ENCODE results near the gene MME. TPM values are rescaled to one million over a fixed set of nuclear protein-coding genes. Genes with fewer than 3 reads are reported as not detected.

MME gene
- total RNA-seq, 2 donors from 2014 or later, result 0.96 to 2.8 TPM

DNA sequence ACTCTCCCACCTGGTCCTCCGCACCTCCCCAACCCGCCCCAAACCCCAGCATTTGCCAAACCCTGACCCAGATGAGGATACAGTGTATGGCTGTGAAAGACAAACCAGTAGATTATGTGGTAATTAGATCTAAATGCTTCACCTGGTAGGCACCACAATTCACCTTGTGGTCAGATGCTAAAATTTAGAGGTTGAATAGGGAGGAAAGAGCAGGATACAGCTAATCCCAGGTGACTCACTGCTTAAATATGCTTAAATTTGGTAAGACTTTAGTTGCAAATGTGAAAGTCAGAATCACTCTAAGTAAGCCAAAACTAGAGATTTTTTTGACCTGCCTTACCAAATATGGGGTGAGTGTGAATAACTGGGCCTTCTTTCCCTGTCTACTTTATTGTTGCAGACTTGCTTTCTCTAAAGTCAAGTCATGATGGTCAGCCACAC is 105.5 kb downstream of the MME start:
- no peaks in the 10 kb centered on the region for H3K27me3 ChIP-seq
- TF ChIP-seq, protein P1, sequence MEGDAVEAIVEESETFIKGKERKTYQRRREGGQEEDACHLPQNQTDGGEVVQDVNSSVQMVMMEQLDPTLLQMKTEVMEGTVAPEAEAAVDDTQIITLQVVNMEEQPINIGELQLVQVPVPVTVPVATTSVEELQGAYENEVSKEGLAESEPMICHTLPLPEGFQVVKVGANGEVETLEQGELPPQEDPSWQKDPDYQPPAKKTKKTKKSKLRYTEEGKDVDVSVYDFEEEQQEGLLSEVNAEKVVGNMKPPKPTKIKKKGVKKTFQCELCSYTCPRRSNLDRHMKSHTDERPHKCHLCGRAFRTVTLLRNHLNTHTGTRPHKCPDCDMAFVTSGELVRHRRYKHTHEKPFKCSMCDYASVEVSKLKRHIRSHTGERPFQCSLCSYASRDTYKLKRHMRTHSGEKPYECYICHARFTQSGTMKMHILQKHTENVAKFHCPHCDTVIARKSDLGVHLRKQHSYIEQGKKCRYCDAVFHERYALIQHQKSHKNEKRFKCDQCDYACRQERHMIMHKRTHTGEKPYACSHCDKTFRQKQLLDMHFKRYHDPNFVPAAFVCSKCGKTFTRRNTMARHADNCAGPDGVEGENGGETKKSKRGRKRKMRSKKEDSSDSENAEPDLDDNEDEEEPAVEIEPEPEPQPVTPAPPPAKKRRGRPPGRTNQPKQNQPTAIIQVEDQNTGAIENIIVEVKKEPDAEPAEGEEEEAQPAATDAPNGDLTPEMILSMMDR (IDR thresholded peaks at IDR 0.05), result no peak
- H3K9me3 ChIP-seq, result no peaks in the 10 kb centered on the region
- H3K36me3 ChIP-seq, result no peaks in the 10 kb centered on the region
- H3K27ac ChIP-seq, result no peak overlapping the region
- DNase-seq (ENCODE audit: low spot score), result no peak
- H3K4me3 ChIP-seq, result no peak overlapping the region
- no peaks in the 10 kb centered on the region for H3K4me1 ChIP-seq

DNA sequence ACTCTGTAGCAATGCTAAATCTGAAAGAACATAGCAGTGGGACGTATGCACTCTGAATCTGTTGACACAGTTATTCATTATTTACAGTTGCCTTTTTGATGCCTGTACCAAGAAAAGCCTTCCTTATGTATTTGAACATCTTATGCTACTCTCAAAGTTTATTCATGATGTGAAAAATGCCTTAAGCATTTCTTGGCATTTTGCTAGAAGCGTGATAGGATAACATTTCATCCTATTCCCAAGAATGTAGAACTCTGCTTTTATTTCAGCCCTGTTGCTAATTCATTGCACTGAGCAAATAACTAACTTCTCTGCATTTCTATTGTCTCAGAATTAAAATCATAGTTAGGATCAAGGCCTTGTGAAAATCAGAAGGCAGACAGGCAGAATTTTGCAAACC is 107.9 kb downstream of the MME start:
- Histone ChIP-seq H3K27ac (no peak overlapping the region), H3K4me1 (no peaks in the 10 kb centered on the region), H3K4me3 (no peak overlapping the region), H3K36me3 (no peaks in the 10 kb centered on the region), H3K27me3 (no peaks in the 10 kb centered on the region), H3K9me3 (no peaks in the 10 kb centered on the region)
- TF ChIP-seq, protein P1 (IDR thresholded peaks at IDR 0.05), result no peak
- DNase-seq (ENCODE audit: low spot score), result no peak

DNA sequence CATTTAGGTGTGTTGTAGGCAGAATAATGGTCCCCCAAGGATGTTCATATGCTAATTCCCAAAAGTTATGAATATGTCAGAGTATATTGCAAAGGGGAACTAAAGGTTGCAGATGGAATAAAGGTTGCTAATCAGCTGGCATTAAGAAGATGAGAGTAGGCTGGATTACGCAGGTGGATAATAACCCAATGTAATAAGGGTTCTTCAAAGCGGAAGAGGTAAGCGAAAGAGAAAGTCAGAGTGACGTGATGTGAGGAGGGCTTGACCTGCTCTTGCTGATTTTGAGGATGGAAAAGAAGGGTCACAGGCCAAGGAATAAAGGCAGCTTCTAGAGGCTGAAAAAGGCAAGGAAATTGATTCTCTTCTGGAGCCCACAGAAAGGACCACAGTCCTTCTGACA is 109.4 kb downstream of the MME start:
- H3K9me3 ChIP-seq, result no peaks in the 10 kb centered on the region
- TF ChIP-seq, protein P1 (IDR thresholded peaks at IDR 0.05), result no peak
- no peak overlapping the region for H3K4me3 ChIP-seq
- H3K27ac ChIP-seq, result no peak overlapping the region
- H3K4me1 ChIP-seq, result no peaks in the 10 kb centered on the region
- no peak for DNase-seq (ENCODE audit: low spot score)
- no peaks in the 10 kb centered on the region for H3K36me3 ChIP-seq
- no peaks in the 10 kb centered on the region for H3K27me3 ChIP-seq

DNA sequence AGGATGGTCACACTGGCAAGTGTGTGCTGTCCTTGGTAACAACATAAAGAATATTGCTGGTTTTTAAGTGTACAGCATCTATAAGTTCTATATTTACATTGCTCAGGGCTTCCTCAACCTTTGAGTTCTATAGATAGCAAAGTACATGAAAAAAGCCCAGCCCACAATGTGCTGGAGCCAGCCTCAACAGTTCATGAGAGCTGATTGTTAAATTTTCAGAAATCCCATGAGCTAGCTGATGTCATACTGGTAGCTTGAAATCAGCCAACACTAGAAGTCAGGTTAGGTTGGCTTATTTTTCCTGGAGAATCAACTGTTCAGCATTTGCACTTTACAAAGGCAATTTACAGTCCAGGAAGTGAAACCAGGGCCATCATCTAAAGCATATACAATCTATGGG is 110.6 kb downstream of the MME start:
- no peak for DNase-seq (ENCODE audit: low spot score)
- Histone ChIP-seq H3K27me3 (no peaks in the 10 kb centered on the region), H3K9me3 (no peaks in the 10 kb centered on the region), H3K27ac (no peak overlapping the region), H3K4me1 (no peaks in the 10 kb centered on the region), H3K4me3 (no peak overlapping the region), H3K36me3 (no peaks in the 10 kb centered on the region)
- TF ChIP-seq, protein P1 (IDR thresholded peaks at IDR 0.05), result no peak

DNA sequence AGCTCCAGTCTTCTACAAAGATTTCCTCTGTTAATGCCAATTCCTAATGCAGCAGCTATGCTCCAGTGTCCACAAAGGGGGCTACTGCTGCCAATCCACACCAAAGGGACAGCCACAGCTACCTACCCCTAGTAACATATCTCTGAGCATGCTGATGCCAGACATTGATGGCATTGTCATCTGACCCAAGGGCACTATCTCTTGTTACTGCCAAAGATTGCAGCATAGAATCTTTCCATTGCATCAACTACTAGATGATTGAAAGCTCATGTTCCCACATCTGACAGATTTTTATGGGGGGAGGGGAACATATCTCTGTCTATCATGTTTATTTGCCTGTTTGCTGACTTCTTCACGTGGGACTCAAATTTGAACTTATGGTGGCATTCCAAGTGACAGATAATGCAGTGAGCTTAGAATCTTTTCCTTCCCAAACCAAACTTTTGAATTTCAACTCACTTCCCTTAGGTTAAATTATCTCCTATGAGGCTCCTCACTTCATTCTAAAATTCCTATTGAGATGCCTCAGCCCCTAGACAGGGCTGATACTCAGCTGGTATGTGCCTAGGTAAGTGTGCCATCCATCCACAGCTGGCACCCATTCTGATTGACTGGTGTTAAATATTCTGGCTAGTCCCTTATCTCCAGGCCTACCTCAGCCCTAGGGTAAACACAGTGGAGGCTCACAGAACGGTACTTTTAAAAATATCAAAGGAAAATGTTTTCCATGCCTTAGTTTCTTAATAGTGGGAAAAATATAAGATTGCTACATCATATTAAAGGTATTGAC is 113.0 kb downstream of the MME start:
- TF ChIP-seq, protein P1 (IDR thresholded peaks at IDR 0.05), result no peak
- no peaks in the 10 kb centered on the region for H3K9me3 ChIP-seq
- DNase-seq (ENCODE audit: low spot score), result no peak
- no peaks in the 10 kb centered on the region for H3K27me3 ChIP-seq
- H3K4me3 ChIP-seq, result no peak overlapping the region
- no peak overlapping the region for H3K27ac ChIP-seq
- H3K36me3 ChIP-seq, result no peaks in the 10 kb centered on the region
- no peaks in the 10 kb centered on the region for H3K4me1 ChIP-seq

DNA sequence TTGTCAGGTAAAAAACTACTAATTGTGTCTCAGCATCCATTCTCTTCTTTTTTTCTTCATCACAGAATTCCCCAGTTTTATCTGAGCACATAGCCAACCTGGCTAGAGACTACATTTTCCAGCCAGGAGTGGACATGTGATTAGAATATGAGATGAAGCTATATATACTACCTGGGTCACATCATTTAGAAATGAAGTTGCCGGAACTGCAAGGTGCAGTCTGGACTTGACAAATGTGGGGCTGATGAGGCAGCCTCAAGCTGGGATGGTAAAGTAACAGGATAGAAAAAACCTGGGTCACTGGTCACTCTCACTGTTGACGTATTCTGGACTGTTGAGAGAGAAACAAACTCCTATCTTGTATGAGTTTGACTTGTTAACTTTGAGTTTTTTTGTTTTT is 113.7 kb downstream of the MME start:
- no peaks in the 10 kb centered on the region for H3K4me1 ChIP-seq
- no peaks in the 10 kb centered on the region for H3K9me3 ChIP-seq
- TF ChIP-seq, protein P1 (IDR thresholded peaks at IDR 0.05), result no peak
- H3K4me3 ChIP-seq, result no peak overlapping the region
- no peak for DNase-seq (ENCODE audit: low spot score)
- no peaks in the 10 kb centered on the region for H3K27me3 ChIP-seq
- H3K27ac ChIP-seq, result no peak overlapping the region
- no peaks in the 10 kb centered on the region for H3K36me3 ChIP-seq
